HFFc6 (cell line): Measurements from ENCODE around the gene C21orf58. TPM values are rescaled to one million over a fixed set of nuclear protein-coding genes. Genes with fewer than 3 reads are reported as not detected.

Experiments used
- DNase-seq: peaks from one replicate; pipeline ENCODE4 v3.0.0-alpha.2; 2018
- H3K27ac Mint-ChIP-seq: 2 replicates; pipeline ENCODE4 v1.8.0; 2020; ENCODE audit warnings: mild to moderate bottlenecking, mixed read lengths
- H3K27me3 Mint-ChIP-seq: 2 replicates; pipeline ENCODE4 v1.8.0; 2021; ENCODE audit warnings: mild to moderate bottlenecking, moderate library complexity, mixed read lengths; ENCODE audit not compliant: insufficient read depth
- H3K36me3 Mint-ChIP-seq: 2 replicates; pipeline ENCODE4 v1.8.0; 2021; ENCODE audit warnings: low read depth, mixed read lengths
- H3K4me1 Mint-ChIP-seq: 2 replicates; pipeline ENCODE4 v1.8.0; 2020; ENCODE audit warnings: low read depth, mixed read lengths
- H3K4me3 Mint-ChIP-seq: 2 replicates; pipeline ENCODE4 v1.8.0; 2020; ENCODE audit warnings: mild to moderate bottlenecking, moderate library complexity, mixed read lengths
- H3K9me3 Mint-ChIP-seq: 2 replicates; pipeline ENCODE4 v1.8.0; 2020; ENCODE audit warnings: mild to moderate bottlenecking, mixed read lengths
- CTCF ChIP-seq: fragments of 200-600 bp; sonication (generic); IDR thresholded peaks from 2 replicates; pipeline ENCODE4 v1.5.0; 2021; ENCODE audit warnings: antibody characterized with exemption, mild to moderate bottlenecking
- total RNA-seq, 6 experiments: library from RNA; stranded (reverse); fragmentation: NEBNext Ultra II Directional; extraction: Animal tissue kit (Norgen Biotek cat#: 25700); gene quantifications; 2 replicates in 1 of 6; 3 replicates in 5 of 6; pipeline ENCODE4 v1.2.3, GENCODE V29; 2021

C21orf58 gene
- total RNA-seq, 6 experiments from 2014 or later, result 5.2 to 7.7 (median 7.1) TPM

GRCh38 chr21:46301759-46302158 lies 21.9 kb downstream of the C21orf58 start:
- no peak for DNase-seq
- Mint-ChIP-seq H3K36me3 (peaks cover 19% of the 10 kb centered on the region), H3K9me3 (no peaks in the 10 kb centered on the region), H3K4me1 (no peaks in the 10 kb centered on the region), H3K27me3 (no peaks in the 10 kb centered on the region; the same call in 1 of the 2 replicates), H3K27ac (no peak overlapping the region), H3K4me3 (no peak overlapping the region)
- TF ChIP-seq CTCF, result no peak

GRCh38 chr21:46299167-46299566 lies 24.5 kb downstream of the C21orf58 start:
- TF ChIP-seq CTCF, result no peak
- Mint-ChIP-seq H3K36me3 (peaks cover 15% of the 10 kb centered on the region; the same call in 1 of the 2 replicates), H3K27ac (no peak overlapping the region)

DNA sequence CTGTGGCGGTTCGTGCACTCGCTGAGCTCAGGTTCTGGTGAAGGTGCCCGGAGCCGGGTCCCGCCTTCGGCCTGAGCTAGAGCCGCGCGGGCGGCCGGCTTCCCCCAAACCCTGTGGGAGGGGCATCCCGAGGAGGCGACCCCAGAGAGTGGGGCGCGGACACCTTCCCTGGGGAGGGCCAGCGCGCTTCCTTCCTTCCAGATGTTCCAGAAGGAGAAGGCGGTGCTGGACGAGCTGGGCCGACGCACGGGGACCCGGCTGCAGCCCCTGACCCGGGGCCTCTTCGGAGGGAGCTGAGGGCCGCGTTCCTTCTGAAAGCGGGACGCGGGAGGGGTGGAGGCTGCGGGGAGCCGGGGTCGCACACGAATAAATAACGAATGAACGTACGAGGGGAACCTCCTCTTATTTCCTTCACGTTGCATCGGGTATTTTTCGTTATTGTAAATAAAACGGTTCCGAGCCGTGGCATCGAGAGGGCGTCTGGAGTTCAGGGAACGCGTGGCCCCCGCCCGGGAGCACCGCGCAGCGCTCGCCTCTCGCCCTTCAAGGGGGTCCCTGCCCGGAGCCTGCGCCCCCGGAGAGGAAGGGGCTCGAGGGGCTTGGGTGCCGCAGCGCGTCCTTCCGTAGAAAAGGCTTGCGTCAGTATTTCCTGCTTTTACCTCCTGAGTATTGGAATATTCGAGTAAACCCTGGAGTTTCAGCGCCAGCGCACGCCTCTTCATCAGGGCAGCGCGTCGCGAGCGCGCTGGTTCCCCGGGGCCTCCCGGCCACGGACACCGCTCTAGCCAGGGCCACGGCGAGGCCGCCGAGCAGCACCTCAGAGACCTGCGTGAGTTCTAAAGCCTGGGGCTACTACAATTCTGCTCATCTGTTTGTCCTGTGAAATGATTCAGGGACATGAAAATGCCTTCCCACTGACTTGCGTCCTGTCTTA lies 26.1 kb downstream of the C21orf58 start:
- peaks cover 4% of the 10 kb centered on the region; the same call in 1 of the 2 replicates for H3K9me3 Mint-ChIP-seq
- peaks cover 5% of the 10 kb centered on the region; the same call in 1 of the 2 replicates for H3K27me3 Mint-ChIP-seq
- peaks cover 14% of the 10 kb centered on the region for H3K4me1 Mint-ChIP-seq
- peaks cover 15% of the 10 kb centered on the region; the same call in 1 of the 2 replicates for H3K36me3 Mint-ChIP-seq
- no peak overlapping the region for H3K4me3 Mint-ChIP-seq
- H3K27ac Mint-ChIP-seq, result no peak overlapping the region
- no peak for TF ChIP-seq CTCF
- no peak for DNase-seq

More at GRCh38 chr21:46299167-46299566, 24.5 kb downstream of the C21orf58 start:
- H3K4me3 Mint-ChIP-seq, result no peak overlapping the region
- DNase-seq, result no peak
- H3K27me3 Mint-ChIP-seq, result peaks cover 5% of the 10 kb centered on the region; the same call in 1 of the 2 replicates
- H3K9me3 Mint-ChIP-seq, result peaks cover 4% of the 10 kb centered on the region; the same call in 1 of the 2 replicates
- peaks cover 14% of the 10 kb centered on the region for H3K4me1 Mint-ChIP-seq

DNA sequence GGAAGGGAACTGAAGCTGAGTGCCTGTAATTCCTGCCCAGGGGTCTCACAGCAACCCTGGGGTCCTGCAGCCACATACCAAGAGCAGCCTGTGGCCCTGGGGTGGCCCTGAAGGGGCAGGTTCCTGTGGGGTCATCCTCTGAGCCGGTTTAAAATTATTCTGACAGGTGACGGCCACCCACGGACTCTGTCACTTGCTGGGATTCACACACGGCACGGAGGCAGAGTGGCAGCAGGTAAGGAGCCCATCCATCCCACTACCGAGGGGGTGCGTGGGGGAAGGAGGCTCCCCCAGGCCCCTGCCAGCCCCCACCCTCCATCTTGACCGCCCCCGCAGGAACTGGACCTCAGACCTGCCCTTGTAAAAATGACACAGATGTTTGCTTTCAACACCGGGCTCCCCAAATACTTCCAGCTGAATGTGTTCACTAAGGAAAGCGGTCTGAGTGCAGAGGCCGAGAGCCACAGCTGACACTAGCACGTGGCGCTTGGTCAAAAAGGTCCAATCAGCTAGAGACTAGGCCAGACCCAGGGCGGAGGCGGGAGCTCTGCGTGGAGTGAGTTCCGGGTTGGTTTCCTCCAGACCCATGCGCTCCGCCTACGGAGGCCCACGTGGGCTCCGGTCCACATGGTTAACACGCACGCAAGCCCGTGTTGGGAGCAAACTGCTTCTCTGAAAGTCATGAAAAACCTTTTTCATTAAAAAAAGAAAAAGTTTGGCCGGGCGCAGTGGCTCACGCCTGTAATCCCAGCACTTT lies 27.5 kb downstream of the C21orf58 start:
- no peak for TF ChIP-seq CTCF
- Mint-ChIP-seq H3K27ac (peak overlapping the region; percentile 84), H3K36me3 (peaks cover 25% of the 10 kb centered on the region), H3K9me3 (peaks cover 4% of the 10 kb centered on the region; the same call in 1 of the 2 replicates), H3K27me3 (peaks cover 6% of the 10 kb centered on the region), H3K4me1 (peaks cover 14% of the 10 kb centered on the region), H3K4me3 (no peak overlapping the region)
- peak; percentile 53 for DNase-seq

DNA sequence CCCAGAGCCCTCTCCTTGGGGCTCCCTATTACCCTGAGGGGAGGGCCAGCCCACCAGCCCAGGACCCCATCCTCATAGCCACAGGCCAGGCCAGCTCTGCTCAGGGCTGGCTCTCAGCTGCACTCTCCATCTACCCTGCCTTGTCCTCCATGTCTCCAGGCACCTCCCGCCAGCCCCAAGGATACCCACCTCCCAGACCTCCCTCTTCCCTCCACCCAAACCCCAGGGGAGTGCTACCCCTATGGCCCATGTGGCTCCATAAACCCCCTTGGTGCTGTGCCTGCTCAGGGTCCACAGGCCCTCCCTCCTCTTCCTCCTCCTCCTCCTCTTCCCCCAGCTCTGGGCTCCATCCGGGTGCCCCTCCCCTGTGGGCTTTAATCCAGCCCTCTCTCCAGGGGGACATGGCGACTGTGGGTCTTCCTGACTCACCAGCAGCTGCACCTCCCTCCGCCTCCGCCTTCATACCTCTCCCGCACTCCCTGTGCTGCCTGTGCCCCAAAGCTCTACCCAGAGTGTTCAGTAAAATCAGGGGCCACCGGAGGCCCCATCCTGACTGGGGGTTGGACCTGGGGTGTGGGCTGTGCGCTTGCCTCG lies 28.4 kb downstream of the C21orf58 start:
- Mint-ChIP-seq H3K9me3 (peaks cover 4% of the 10 kb centered on the region; the same call in 1 of the 2 replicates), H3K27ac (peak overlapping the region; percentile 84), H3K4me1 (peaks cover 14% of the 10 kb centered on the region), H3K4me3 (peak overlapping the region; percentile 26; the same call in 1 of the 2 replicates), H3K36me3 (peaks cover 26% of the 10 kb centered on the region), H3K27me3 (peaks cover 6% of the 10 kb centered on the region)
- no peak for TF ChIP-seq CTCF
- peak; percentile 31 for DNase-seq
